Duodenal mucosa (tissue), 2 donors: Measurements from ENCODE around the gene OBP2B.

Experiments
- H3K27ac ChIP-seq: one replicate; pipeline ENCODE4 v1.7.0; 2013; ENCODE audit warnings: low read depth, low read length
- H3K27me3 ChIP-seq, 2 donors: one replicate each; pipeline ENCODE4 v1.7.0; 2013; ENCODE audit warnings: low read length in 2 of 2, control low read depth in 1 of 2; ENCODE audit not compliant: insufficient read depth in 2 of 2, control insufficient read depth in 1 of 2
- H3K36me3 ChIP-seq, 2 donors: one replicate each; pipeline ENCODE4 v1.7.0; 2013; ENCODE audit warnings: low read length in 2 of 2, control low read depth in 1 of 2; ENCODE audit not compliant: insufficient read depth in 2 of 2, control insufficient read depth in 1 of 2
- H3K4me1 ChIP-seq, 2 donors: one replicate each; pipeline ENCODE4 v1.7.0; 2013; ENCODE audit warnings: low read length in 2 of 2, control low read depth in 1 of 2; ENCODE audit not compliant: insufficient read depth in 2 of 2, control insufficient read depth in 1 of 2
- H3K4me3 ChIP-seq, 2 donors: one replicate each; pipeline ENCODE4 v1.7.0; 2013; ENCODE audit warnings: low read length in 2 of 2, low read depth in 1 of 2
- H3K9ac ChIP-seq, 2 donors: one replicate each; pipeline ENCODE4 v1.7.0; 2013; ENCODE audit warnings: low read length in 2 of 2, low read depth in 1 of 2
- H3K9me3 ChIP-seq, 2 donors: one replicate each; pipeline ENCODE4 v1.7.0; 2013; ENCODE audit warnings: low read length in 2 of 2, control low read depth in 1 of 2; ENCODE audit not compliant: control insufficient read depth in 1 of 2

OBP2B gene

GRCh38 chr9:133202145-133202513 is 6.9 kb downstream of the OBP2B start:
- no peaks in the 10 kb centered on the region for H3K9me3 ChIP-seq
- H3K4me3 ChIP-seq: no peak overlapping the region
- no peaks in the 10 kb centered on the region for H3K36me3 ChIP-seq
- H3K27ac ChIP-seq: no peak overlapping the region
- H3K27me3 ChIP-seq: no peaks in the 10 kb centered on the region
- H3K9ac ChIP-seq: no peak overlapping the region
- H3K4me1 ChIP-seq: no peaks in the 10 kb centered on the region

DNA sequence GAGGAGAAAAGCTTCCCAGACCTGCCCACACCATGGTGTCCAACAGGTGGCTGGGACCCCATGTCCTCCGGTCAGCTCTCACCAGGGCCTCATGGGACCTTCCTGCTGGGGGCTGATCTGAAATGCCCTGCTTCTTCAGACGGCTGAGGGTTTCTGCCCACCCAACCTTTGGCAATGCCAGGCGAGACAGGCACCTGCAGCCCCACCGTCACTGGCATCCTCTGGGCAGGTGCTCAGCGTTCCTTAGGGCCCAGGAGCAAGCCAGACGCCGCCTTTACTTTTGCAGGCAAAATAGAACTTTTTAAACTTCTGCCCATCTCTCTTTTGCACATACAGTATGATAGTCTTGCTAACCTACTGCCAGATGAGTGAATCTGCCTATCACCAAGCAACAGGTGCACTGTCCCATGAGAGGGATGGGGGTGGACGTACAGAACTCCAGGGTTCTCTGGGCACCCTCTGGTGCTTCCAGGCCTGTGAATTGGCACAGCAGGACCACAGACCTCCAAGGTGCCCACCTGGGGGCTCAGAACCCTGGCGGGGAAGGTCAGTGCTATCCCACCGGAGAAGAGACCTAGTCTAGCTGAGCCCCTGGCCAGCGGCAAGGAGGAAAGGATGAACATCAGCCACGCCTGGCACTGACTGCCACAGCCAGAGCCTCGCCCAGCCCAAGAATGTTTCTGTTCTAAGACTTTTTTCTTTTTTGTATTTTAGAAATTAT is 7.5 kb downstream of the OBP2B start:
- H3K36me3 ChIP-seq: no peaks in the 10 kb centered on the region
- H3K27ac ChIP-seq: no peak overlapping the region
- no peaks in the 10 kb centered on the region for H3K9me3 ChIP-seq
- H3K27me3 ChIP-seq: no peaks in the 10 kb centered on the region
- no peak overlapping the region for H3K9ac ChIP-seq
- H3K4me3 ChIP-seq: no peak overlapping the region
- no peaks in the 10 kb centered on the region for H3K4me1 ChIP-seq

GRCh38 chr9:133200631-133201030 is 8.4 kb downstream of the OBP2B start:
- Histone ChIP-seq H3K4me3 (no peak overlapping the region), H3K36me3 (no peaks in the 10 kb centered on the region), H3K9me3 (no peaks in the 10 kb centered on the region), H3K27me3 (no peaks in the 10 kb centered on the region), H3K4me1 (no peaks in the 10 kb centered on the region), H3K27ac (no peak overlapping the region), H3K9ac (no peak overlapping the region)

DNA sequence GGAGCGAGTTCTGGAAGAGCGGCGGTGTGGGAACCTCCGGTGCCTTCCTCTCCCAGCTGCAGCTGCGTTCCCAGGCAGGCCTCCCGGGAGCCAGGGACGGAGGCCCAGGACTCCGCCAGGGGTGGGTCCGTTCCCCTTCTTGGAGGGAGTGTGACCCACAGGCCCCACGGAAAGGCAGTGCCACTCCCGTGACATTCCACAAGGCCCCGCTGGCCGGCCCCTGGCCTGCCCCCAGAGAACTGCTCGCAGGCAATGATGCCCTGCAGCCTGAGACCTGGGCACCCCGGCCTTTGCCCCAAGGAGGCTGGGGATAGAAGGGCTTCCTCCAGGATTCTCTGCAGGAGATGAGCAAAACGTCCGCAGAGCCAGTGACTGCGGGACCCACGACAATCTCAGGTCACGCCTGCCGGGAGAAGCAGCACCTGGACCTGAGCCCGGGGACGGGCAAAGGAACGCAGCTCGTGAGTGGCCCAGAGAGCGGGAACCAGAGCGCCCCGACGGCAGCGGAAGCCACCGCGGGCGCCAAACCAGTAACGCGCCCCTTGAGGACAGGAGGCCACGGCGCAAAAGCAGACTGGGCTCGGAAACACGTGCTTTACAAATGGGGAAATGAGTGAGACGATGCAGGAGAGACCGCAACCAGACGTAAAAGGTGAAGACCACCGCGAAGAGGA is 9.3 kb downstream of the OBP2B start:
- H3K36me3 ChIP-seq: no peaks in the 10 kb centered on the region
- peaks cover 3 to 5% of the 10 kb centered on the region in 2 donors for H3K9me3 ChIP-seq
- no peak overlapping the region for H3K9ac ChIP-seq
- no peaks in the 10 kb centered on the region for H3K27me3 ChIP-seq
- H3K27ac ChIP-seq: no peak overlapping the region
- H3K4me3 ChIP-seq: peak overlapping the region; percentile 21 to 40
- no peaks in the 10 kb centered on the region for H3K4me1 ChIP-seq

DNA sequence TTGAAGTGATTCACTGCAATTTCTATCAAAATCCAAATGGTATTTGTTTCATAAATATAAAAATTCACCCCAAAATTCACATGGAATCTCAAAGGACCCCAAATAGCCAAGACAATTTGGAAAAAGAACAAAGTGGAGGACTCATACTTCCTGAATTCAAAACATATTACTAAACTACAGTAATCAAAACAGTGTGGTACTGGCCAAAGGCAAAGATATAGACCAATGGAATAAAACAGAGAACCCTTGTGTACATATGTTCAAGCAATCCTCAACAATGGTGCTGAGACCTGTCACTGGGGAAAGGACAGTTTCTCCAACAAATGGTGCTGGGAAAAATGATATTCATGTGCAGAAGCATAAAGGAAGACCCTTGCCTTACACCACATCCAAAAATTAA is 14.0 kb downstream of the OBP2B start:
- no peaks in the 10 kb centered on the region for H3K36me3 ChIP-seq
- no peak overlapping the region for H3K27ac ChIP-seq
- no peak overlapping the region for H3K4me3 ChIP-seq
- H3K4me1 ChIP-seq: no peaks in the 10 kb centered on the region
- peaks cover 0 to 4% of the 10 kb centered on the region in 2 donors for H3K27me3 ChIP-seq
- peaks cover 3 to 5% of the 10 kb centered on the region in 2 donors for H3K9me3 ChIP-seq
- no peak overlapping the region for H3K9ac ChIP-seq

- Histone ChIP-seq H3K9me3 (peaks cover 3 to 5% of the 10 kb centered on the region in 2 donors), H3K36me3 (no peaks in the 10 kb centered on the region), H3K27ac (no peak overlapping the region), H3K27me3 (peaks cover 0 to 4% of the 10 kb centered on the region in 2 donors), H3K4me3 (no peak overlapping the region), H3K9ac (no peak overlapping the region), H3K4me1 (no peaks in the 10 kb centered on the region)
Observed at GRCh38 chr9:133194597-133194996, 14.5 kb downstream of the OBP2B start.

GRCh38 chr9:133191989-133192388 is 17.1 kb downstream of the OBP2B start:
- no peaks in the 10 kb centered on the region for H3K4me1 ChIP-seq
- peaks cover 0 to 14% of the 10 kb centered on the region in 2 donors for H3K27me3 ChIP-seq
- H3K9me3 ChIP-seq: peaks cover 3 to 5% of the 10 kb centered on the region in 2 donors
- no peak overlapping the region for H3K27ac ChIP-seq
- no peak overlapping the region for H3K9ac ChIP-seq
- no peaks in the 10 kb centered on the region for H3K36me3 ChIP-seq
- no peak overlapping the region for H3K4me3 ChIP-seq

DNA sequence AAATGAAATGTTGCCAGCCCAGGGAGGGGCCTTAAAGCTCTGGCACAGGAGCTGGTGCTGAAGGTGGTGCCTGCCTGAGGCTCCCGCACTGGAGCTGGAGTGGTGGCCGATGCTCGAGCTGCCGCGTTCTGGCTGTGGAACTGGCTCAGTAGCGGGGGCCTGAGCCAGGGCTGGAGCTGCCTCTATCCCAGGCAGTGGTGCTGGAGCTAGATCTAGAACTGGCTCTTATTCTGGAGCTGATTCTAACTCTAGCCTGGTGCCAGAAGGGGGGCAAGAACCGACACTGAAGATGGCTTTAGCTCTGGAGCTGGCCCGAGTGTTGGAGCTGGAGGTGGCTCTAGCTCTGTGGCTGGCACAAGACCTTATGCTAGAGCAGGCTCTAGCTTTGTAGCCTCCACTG is 19.2 kb downstream of the OBP2B start:
- Histone ChIP-seq H3K9ac (no peak overlapping the region), H3K27me3 (peaks cover 0 to 14% of the 10 kb centered on the region in 2 donors), H3K27ac (no peak overlapping the region), H3K4me3 (no peak overlapping the region), H3K4me1 (no peaks in the 10 kb centered on the region), H3K9me3 (no peaks in the 10 kb centered on the region), H3K36me3 (no peaks in the 10 kb centered on the region)

- Histone ChIP-seq H3K9me3 (no peaks in the 10 kb centered on the region), H3K36me3 (no peaks in the 10 kb centered on the region), H3K9ac (no peak overlapping the region), H3K4me1 (no peaks in the 10 kb centered on the region), H3K27me3 (peaks cover 0 to 9% of the 10 kb centered on the region in 2 donors), H3K4me3 (no peak overlapping the region), H3K27ac (no peak overlapping the region)
Observed at GRCh38 chr9:133188843-133189180, 20.2 kb downstream of the OBP2B start.

- no peak overlapping the region for H3K27ac ChIP-seq
- H3K9ac ChIP-seq: no peak overlapping the region
- H3K4me1 ChIP-seq: no peaks in the 10 kb centered on the region
- H3K4me3 ChIP-seq: no peak overlapping the region
- peaks cover 3 to 9% of the 10 kb centered on the region in 2 donors for H3K27me3 ChIP-seq
- no peaks in the 10 kb centered on the region for H3K36me3 ChIP-seq
- no peaks in the 10 kb centered on the region for H3K9me3 ChIP-seq
Observed at GRCh38 chr9:133188006-133188842, 20.8 kb downstream of the OBP2B start.
